ENCODE data around the gene HNF1A.
"Not testable (repeated sequence)": the region's sequence is repeated elsewhere in the genome, so short reads cannot be mapped to it uniquely, and the experiment has no call there.

Gene HNF1A

DNA sequence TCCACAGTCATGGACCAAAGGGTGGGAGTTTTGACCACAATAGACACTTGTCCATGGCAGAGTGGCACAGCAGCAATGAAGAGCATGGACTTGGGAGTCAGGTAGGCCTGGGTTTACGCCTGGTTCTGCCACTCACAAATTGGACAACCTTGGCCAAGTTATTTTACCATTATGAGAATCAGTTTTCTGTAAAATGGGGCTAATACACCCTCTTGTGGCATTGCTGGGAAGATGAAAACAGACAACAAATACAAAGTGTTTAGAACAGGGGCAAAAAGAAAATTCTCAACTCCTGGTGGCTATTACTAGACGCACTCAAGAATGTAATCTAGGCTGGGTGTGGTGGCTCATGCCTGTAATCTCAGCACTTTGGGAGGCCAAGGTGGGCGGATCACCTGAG, 35.4 kb downstream of the HNF1A start:
- no peak for DNase-seq

DNA sequence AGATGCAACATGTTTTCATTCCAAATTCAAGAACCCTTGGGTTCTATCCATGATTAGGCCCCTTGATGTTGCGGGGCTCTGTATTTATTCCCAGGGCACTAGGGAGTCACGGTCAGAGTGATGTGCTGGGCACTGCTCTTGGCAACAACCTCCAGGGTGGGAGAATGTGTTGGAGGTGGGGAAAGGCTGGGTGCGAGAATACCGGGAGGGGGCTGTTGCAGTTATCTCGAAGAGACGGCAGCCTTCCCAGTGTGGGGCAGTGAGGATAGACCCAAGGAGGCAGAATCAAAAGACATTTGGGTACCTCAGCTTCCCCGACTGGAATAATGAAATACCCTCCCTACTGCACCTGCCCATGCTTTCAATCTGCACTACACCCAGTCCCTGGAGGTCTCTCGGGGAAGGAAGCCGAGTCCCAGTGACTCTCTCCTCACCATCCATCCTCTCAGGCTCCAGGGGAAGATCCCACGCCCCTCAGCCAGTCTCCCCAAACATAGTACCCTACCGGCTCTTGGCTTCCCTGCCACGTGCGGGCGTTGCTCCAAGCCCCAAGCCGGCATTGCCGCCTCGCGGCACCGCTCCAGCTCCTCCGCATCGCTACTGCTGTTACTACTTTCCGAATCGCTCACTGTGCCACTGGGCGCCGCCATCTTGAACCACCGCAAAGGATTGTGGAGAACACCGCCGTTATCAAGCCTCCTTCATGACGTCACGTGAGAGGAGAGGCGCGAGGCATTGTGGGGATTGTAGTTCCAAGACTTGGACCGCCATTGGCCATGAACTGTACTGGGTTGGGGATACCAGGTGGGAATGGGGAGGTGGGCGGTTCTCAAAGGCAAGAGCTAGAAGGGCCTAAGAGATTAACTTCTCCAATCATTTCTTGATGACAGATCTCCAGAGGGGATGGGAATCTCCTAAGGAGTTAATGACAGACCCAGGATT, 37.8 kb downstream of the HNF1A start, which contains the start of gene C12orf43:
Gene C12orf43, minus strand, starts transcription at position 663 of the 942 bp plus-strand sequence. Its CDS starts 13 bp downstream, at position 650.
- DNase-seq: peak; percentile 87 to 91

DNA sequence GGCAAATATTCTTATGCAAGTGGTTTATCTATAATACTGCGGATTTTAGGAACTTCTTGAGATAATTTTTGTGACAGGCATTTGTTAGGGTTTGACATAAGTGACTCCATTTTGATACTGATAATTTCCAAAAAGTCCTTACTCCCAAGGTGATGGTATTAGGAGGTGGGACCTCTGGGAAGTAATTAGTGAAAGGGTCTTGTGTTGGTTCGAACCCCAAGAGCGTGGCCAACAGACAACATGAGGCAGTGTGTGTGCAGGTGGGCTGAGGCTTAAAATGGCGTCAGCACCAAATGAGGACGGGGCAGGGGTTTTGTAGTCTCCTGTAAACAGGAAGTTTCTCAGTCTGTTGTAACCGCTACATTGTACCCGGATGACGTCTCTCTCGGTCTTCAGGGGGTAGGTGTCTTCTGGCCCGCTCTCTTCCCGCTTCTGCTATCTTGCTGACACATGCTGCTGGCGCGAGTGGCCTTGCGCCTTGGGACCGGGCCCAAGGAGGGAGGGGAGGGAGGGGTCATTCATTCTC, 39.7 kb downstream of the HNF1A start:
- DNase-seq: no peak

DNA sequence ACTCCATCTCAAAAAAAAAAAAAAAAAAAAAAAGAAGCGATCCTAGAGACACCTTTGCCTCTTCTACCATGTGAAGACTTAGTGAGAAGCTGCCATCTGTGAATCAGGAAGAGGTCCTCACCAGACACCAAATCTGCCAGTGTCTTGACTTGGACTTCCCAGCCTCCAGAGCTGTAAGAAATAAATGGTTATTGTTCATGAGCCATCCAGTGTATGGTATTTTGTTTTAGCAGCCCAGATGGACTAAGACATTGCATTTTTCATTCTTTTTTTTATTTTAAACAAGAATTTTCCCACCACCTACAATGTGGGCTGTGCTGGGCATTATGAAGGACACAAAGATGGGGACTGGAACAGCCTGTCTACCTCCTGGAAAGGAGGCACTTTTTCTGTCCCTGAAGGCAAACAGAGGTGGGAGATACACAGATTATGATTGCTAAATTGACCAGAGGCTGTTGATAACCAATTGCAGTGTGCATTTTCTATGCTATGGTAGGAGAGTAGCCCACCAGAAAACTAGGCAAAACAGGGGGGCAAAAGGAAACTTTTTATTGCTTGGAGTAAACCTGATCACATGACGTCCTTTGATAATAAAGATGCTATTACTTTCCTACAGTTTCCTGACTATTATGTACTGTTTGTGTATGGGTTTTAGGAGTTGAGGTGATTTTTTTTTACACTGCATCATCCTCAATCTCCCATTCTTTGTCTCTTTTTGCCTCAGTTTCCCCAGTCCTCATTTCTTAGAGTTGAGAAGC, 40.7 kb downstream of the HNF1A start:
- no peak for DNase-seq

DNA sequence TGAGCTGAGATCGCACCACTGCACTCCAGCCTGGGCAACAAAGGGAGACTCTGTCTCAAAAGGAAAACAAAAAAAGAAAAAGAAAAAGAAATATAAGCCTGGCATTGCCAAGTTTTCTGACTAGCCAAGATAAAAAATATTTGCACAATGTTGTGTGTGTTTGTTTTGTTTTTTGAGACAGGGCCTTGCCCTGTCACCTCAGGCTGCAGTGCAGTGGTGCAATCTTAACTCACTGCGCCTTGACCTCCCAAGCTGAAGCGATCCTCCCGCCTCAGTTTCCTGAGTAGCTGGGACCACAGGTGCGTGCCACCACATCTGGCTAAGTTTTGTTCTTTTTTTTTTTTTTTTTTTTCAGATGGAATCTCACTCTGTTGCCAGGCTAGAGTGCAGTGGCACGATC, 43.4 kb downstream of the HNF1A start:
- no peak for DNase-seq

DNA sequence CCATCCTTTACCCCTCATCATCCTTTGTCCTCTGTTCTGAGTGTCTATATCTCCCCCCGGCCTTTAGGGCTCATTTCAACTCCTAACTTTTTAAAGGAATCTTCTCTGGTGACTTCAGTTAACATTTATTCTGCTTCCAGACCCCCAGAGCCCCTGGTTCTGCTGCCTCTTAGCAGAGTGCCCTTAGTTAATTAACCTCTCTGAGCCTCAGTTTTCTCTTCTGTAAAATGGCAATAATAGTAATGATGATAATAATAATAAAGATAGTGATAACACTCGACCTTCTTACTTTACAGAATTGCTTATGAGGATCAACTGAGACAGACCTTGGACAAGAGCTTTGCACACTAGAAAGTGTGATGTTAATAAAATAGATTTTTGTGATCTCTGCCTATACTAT, 44.4 kb downstream of the HNF1A start:
- no peak for DNase-seq

DNA sequence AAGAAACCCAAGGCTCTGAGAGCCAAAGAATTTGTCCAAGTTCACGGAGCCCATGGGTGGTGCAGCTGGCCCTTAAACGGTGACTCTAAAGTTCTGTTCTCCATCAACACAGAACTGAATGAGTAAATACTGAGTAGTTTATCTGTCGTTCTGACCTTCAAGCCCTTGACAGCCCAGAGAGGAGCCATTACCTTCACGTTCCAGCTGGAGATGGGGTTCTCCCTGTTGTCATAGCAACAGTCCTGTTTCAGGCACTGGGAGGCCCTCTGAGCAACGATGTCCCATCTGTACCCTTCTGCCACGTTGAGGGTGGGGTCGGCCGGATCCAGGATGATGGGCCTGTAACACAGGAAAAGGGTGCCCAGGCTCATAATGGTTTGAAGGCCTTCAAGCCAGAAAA, 45.5 kb downstream of the HNF1A start:
- DNase-seq: no peak

DNA sequence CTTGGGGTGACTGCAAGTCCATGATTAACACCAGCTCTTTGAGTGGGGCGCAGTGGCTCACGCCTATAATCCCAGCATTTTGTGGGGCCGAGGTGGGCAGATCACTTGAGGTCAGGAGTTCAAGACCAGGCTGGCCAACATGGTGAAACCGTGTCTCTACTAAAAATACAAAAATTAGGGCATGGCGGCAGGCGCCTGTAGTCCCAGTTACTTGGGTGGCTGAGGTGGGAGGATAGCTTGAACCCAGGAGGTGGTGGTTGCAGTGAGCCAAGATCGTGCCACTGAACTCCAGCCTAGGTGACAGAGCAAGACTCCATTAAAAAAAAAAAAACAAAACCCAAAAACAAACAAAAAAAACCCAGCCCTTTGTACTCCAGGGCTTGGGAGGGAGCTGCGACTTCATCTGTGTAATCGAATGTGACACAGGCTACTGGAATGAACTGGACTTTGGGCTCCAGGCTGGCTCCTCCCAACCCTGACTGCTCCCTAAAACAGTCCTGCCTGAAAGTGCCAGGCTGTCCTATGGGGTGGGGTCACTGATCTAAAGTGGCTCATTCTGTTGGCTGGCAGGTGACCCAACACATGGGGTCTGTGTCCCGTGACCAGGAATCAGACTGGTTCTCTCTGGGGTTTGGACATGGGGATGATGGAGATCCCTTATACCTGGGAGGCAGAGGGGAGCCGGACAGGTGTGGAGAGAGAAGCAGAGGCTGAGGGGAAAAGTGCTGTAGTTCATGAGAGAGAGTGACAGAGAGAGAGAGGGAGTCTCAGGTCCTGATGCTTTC, 47.3 kb downstream of the HNF1A start:
- no peak for DNase-seq

DNA sequence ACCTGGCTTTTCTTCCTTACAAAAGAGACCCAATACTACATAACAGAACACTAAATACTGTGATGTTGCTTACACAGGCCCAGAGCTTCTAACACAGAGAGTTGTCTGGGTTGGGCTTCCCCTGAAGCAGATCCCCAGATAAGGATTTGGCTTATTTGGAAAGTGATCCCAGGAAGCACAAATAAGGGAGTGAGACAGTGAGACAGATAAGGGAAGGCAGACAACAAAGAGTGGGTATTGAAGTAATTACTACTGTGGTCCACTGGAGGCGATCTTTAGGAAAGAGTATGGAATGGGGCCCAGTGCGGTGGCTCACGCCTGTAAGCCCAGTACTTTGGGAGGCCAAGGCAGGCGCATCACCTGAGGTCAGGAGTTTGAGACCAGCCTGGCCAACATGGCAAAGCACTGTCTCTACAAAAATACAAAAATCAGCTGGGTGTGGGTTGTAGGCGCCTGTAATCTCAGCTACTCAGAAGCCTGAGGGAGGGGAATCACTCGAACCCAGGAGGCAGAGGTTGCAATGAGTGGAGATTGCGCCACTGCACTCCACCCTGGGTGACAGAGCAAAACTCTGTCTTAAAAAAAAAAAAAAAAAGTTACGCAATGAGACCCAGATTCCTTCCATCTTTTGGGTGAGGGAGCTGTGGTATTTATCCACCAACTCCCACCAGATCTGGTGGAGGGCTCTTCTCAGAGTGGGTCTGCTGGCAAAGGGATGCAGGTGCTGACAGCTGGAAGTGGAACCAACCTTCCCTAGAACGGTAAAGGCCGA, 48.1 kb downstream of the HNF1A start:
- no peak for DNase-seq

DNA sequence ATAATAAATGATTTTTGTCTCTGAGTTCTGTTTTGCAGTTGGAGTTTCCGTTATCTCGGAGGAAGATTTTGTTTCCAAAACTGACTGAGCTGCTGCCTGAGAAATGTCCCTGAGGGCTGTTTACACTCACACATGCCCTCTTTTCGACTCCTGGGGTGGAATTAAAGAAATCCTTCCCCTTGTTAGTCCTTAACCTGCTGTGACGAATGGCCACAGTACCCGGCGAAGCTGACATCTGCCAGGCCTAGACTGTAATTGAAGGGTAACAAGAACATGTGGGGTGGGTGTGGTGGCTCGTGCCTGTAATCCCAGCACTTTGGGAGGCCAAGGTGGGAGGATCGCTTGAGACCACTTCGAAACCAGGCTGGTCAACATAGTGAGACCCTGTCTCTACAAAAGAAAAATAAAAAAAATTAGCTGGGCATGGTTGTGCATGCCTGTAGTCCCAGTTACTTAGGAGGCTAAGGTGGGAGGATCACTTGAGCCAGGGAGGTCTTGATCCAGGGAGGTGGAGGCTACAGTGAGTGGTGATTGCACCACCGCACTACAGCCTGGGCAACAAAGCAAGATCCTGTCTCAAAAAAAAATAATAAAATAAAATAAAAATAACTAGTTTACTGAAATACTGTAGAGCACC, 52.4 kb downstream of the HNF1A start:
- no peak for DNase-seq

DNA sequence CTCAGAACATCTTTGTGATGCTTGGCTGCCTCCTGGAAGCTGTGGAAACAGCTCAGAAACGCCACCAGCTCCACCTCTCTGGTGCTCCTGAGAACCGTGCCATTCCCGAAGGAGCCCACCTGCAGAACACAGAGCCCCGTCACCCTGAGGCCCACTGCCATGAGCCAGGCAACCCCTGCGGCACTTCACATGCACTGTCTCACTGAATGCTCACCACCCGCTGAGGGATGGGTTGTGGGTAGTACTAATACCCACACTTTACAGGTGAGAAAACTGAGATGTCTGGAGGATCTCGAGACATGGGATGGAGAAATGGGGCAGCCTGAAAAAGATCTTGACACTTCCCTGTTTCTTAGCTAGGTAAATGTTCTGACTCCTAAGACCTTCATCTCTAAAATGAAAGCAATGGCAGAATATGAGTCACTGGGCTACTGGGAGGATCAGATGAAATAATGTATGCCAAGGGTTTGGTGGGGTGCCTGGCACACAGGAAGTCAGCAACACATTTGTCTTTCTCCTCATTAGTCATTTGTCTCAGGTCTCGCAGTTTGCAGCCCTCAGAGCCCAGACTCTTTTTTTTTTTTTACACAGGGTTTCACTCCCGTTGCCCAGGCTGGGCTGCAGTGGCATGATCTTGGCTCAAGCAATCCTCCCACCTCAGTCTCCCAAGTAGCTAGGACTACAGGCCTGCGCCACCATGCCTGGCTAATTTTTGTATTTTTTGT, 55.4 kb downstream of the HNF1A start:
- no peak for DNase-seq

DNA sequence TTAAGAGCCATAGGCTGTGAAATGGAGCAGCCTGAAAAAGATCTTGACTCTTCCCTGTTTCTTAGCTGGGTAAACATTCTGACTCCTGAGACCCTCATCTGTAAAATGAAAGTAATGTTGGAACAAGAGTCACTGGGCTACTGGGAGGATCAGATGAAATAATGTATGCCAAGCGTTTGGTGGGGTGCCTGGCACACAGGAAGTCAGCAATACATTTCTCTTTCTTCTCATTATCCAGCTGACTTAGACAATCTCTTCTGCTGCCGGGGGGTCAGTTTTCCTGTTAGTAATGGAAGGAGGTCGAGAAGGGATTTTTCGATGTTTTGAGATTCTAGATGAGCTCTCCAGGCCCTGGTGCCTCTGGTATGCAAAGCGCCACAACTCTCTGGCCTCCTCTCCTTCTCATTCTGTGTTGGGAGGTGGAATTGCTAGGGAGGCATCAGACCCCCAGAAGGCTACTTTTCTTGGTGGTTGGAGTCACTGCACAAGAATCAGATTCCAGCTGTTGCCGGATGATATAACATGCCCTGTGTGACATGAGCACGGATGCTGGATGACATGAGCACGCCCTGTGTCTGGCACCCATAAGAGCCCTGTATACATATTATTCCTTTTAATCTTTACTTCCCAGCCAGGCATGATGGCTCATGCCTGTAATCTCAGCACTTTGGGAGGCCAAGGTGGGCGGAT, 56.4 kb downstream of the HNF1A start:
- DNase-seq: no peak

DNA sequence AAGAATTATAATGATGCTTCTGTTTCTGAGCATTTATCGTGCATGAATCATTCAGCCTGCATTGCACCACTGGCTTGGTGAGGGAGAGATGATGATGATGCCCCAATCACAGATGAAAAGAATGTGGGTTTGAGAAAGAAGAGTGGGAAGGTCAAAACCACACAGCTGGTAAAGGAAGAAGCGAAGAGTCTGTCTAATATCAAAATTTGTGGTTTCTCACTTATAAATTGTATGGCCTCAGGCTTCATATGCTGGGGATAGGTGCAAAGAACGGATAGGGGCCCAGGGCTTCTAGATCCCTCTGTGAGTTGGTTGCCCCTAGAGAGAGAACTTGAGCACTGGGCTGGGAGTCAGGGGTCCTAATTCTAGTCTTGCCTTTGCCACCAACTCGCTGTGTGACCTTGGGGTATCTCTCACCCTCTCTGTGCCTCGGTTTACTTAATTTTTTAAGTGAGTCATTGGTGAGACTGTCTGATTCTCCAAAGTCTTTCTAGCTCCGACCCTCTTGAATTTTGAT, 58.5 kb downstream of the HNF1A start:
- DNase-seq: no peak

DNA sequence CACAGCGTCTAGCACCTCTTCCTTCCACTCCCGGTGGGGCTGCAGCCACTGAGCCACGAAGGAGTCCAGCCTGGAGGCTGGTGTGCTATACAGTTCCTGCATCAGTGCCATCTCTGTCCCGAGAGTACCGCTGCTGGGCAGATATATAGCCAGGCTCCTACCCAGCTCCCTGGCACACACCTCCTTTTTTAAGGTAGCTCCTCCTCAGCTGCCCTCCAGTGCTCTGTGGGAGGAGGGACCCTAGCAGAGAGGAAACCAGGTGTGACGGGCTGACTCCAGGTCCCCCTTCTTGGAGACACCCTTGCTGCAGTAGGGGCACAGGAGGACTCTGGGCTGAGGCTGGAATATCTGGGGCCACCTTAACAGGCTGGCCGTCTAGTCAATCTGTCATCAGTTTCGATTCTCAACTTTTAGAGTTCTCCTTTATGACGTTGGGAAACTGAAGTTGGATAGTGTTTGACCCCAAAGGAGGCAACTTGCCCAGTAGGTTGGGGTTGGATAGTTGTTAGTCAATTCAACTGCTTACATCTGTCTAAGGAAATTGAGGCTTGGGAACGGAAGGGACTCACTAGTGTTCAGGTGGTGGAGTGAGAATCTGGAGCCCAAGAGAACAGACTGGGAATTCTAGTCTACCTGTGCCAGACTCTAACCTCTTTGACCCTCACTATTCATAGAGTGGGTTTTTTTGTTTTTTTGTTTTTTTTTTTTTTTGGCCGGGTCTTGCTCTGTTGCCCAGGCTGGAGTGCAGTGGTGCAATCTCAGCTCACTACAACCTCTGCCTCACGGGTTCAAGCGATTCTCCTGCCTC, 60.7 kb downstream of the HNF1A start, which contains the start of gene OASL:
Gene OASL, minus strand, starts transcription at position 386 of the 808 bp plus-strand sequence. Its CDS starts 275 bp downstream, at position 111.
- no peak for DNase-seq

DNA sequence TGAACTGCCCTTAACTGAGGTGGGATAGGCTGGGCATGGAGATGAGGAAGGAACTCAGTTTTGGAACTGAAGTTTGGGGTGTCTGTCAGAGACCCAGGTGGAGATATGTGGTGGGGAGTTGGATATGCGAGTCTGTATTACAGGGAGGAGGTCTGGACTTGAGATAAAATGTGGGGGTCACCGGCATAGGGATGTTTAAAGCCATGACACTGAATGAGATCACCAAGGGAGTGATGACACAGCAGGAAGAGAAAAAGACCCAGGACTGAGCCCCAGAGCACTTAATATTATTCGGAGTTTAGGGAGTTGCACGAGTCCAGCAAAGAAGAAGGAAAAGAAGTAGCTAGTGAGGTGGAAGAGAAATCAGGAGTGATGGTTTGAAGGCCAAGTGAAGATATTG, 64.7 kb downstream of the HNF1A start:
- no peak for DNase-seq

DNA sequence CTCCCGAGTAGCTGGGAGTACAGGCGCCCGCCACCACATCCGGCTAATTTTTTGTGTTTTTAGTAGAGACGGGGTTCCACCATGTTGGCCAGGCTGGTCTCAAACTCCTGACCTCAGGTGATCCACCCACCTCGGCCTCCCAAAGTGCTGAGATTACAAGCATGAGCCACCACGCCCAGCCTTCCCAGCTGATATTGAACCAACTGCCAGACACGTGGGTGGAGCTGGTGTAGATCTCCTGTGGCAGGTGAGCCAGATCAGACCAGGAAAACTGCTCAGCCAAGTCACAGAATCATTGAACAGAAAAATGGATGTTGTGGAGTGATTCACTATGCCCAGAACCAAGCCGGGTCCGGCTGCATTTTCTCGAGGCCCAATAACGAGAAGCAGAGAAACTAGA, 69.1 kb downstream of the HNF1A start:
- not testable (repeated sequence) for DNase-seq

DNA sequence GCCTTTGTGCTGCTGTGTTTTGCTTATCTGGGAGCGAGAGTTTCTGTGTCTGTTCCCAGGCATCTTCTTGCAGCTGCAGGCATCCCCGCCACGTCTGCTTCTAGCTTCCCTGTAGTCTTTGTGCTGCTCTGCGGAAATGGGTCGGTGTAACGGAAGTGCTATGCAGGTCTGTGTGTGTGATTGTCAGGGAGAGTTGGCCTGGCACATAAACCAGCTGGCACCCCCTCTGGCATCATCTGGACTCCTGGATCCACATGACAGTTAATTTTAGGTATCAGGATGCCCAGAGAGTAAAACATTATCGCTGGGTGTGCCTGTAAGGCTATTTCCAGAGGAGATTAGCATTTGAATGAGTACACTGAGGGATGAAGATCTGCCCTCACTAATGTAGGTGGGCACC, 70.1 kb downstream of the HNF1A start:
- no peak for DNase-seq

DNA sequence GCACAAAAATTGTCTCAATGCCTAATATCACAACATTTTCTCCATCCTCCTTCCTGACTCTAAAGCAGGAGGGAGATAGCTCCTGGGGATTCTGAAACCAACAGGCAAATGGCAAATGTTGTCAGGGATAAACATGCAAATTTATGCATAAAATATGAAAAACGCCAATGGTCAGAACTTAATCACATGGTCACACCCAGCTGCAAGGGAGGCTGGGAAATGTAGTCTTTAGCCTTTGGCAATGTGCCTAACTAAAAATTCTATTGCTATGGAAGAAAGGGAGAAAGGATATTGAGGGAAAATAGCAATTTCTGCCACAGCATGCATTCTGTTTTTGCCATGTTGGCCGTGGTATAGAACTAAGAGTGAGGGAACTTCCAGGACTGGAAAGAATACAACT, 72.4 kb downstream of the HNF1A start:
- no peak for DNase-seq

Measured in NCI-H1930 (cell line).